ENCODE data around the gene ZDHHC21.
"Not testable (repeated sequence)": the region's sequence is repeated elsewhere in the genome, so short reads cannot be mapped to it uniquely, and the experiment has no call there.

Gene ZDHHC21

DNA sequence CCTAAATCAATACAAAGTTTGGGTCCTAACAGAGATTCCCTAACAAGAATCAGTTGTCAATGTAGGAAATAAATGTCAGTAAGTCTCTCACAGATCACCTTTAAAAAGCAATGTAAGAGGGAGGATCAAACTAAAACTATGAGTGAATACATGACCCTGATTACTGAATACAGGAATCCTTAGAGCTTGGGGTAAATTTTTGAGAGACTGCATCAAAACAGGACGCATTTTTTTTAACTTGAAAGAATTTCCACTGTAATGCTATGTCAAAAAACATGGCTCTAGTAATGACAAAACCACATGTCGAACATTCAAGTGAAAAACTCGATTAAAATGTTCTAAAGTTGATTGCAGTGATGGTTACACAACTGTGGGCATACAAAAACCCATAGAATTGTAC is 21.9 kb downstream of the ZDHHC21 start:
- H3K4me2 ChIP-seq (ENCODE audit: insufficient read depth, low read length, poor library complexity, severe bottlenecking) = no peak overlapping the region
- no peak overlapping the region for H2BK12ac ChIP-seq (ENCODE audit: low read length)
- H3K79me1 ChIP-seq (ENCODE audit: low read depth, low read length) = no peaks in the 10 kb centered on the region
- no peaks in the 10 kb centered on the region for H3K27me3 ChIP-seq (ENCODE audit: control insufficient read depth in 3 of 3, insufficient read depth in 3 of 3, low read depth in 1 of 3, low read length in 3 of 3)
- H3K4me3 ChIP-seq (ENCODE audit: low read length in 2 of 2) = no peak overlapping the region
- no peak overlapping the region for H3K27ac ChIP-seq (replicated peaks; ENCODE audit: low read length)
- H3K14ac ChIP-seq (ENCODE audit: low read length) = no peak overlapping the region
- no peak overlapping the region for H2BK5ac ChIP-seq (ENCODE audit: low read length)
- no peak overlapping the region for H2AK5ac ChIP-seq (ENCODE audit: low read depth, low read length)
- H4K91ac ChIP-seq (ENCODE audit: low read depth, low read length, poor library complexity) = no peak overlapping the region
- H2BK15ac ChIP-seq (ENCODE audit: low read length) = no peak overlapping the region
- no peak overlapping the region for H3K18ac ChIP-seq (ENCODE audit: low read length)
- DNase-seq (ENCODE audit: low spot score) = no peak
- H2AFZ ChIP-seq (ENCODE audit: low read length) = no peak overlapping the region
- peaks cover 0 to 36% of the 10 kb centered on the region in 2 donors for H3K36me3 ChIP-seq (replicated peaks in 1 of 2; ENCODE audit: control insufficient read depth in 2 of 2, insufficient read depth in 2 of 2, low read length in 2 of 2)
- peaks cover 0 to 8% of the 10 kb centered on the region in 2 donors for H3K9me3 ChIP-seq (replicated peaks in 1 of 2; ENCODE audit: control insufficient read depth in 2 of 2, insufficient read depth in 1 of 2, low read depth in 1 of 2, low read length in 2 of 2)
- no peaks in the 10 kb centered on the region for H3K4me1 ChIP-seq (ENCODE audit: control insufficient read depth in 2 of 2, insufficient read depth in 1 of 2, low read depth in 1 of 2, low read length in 2 of 2)
- H4K8ac ChIP-seq (ENCODE audit: low read depth, low read length) = no peak overlapping the region
- no peak overlapping the region for H3K4ac ChIP-seq (ENCODE audit: low read length)
- no peak overlapping the region for H3K23ac ChIP-seq (ENCODE audit: low read depth, low read length, poor library complexity)
- H3K9ac ChIP-seq (ENCODE audit: low read depth, low read length, poor library complexity) = no peak overlapping the region
- no CpG with 5 or more reads among the region's 3 CpGs for WGBS, 2 donors (ENCODE audit: extremely low coverage in 2 of 2, insufficient read length in 2 of 2, insufficient replicate concordance in 1 of 2)
- H2BK120ac ChIP-seq (ENCODE audit: low read depth, low read length) = no peak overlapping the region

DNA sequence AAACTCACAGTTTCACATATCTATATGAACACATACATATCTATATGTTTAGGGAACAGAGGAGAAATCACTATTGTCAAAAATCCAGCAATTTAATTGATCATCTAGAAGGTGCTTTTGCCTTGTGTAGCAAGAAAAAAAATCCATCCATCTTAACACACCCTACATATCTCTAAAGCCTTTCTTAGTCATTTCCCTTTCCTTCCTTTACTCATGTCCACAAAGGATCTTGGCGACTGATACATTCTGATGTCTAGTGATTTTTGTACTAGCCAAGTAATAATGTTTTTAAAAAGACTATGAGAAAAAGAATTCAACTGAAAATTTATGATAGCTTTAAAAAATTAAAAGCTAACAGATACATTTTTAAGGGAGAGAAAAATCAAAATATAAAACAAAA is 22.5 kb downstream of the ZDHHC21 start:
- H2BK15ac ChIP-seq (ENCODE audit: low read length) = no peak overlapping the region
- no peak overlapping the region for H2AK5ac ChIP-seq (ENCODE audit: low read depth, low read length)
- no peak overlapping the region for H3K9ac ChIP-seq (ENCODE audit: low read depth, low read length, poor library complexity)
- no peak overlapping the region for H4K91ac ChIP-seq (ENCODE audit: low read depth, low read length, poor library complexity)
- no peak for DNase-seq (ENCODE audit: low spot score)
- no peak overlapping the region for H3K4me3 ChIP-seq (ENCODE audit: low read length in 2 of 2)
- no peak overlapping the region for H2BK12ac ChIP-seq (ENCODE audit: low read length)
- H3K27ac ChIP-seq (replicated peaks; ENCODE audit: low read length) = no peak overlapping the region
- peaks cover 0 to 8% of the 10 kb centered on the region in 2 donors for H3K9me3 ChIP-seq (replicated peaks in 1 of 2; ENCODE audit: control insufficient read depth in 2 of 2, insufficient read depth in 1 of 2, low read depth in 1 of 2, low read length in 2 of 2)
- no peaks in the 10 kb centered on the region for H3K79me1 ChIP-seq (ENCODE audit: low read depth, low read length)
- H3K4ac ChIP-seq (ENCODE audit: low read length) = no peak overlapping the region
- peaks cover 0 to 31% of the 10 kb centered on the region in 2 donors for H3K36me3 ChIP-seq (replicated peaks in 1 of 2; ENCODE audit: control insufficient read depth in 2 of 2, insufficient read depth in 2 of 2, low read length in 2 of 2)
- no peak overlapping the region for H4K8ac ChIP-seq (ENCODE audit: low read depth, low read length)
- H2BK120ac ChIP-seq (ENCODE audit: low read depth, low read length) = no peak overlapping the region
- no peak overlapping the region for H3K18ac ChIP-seq (ENCODE audit: low read length)
- WGBS, 2 donors (ENCODE audit: extremely low coverage in 2 of 2, insufficient read length in 2 of 2, insufficient replicate concordance in 1 of 2) = no CpG with 5 or more reads among the region's 1 CpG
- no peak overlapping the region for H3K14ac ChIP-seq (ENCODE audit: low read length)
- H3K4me2 ChIP-seq (ENCODE audit: insufficient read depth, low read length, poor library complexity, severe bottlenecking) = no peak overlapping the region
- no peak overlapping the region for H2AFZ ChIP-seq (ENCODE audit: low read length)
- H3K23ac ChIP-seq (ENCODE audit: low read depth, low read length, poor library complexity) = no peak overlapping the region
- no peak overlapping the region for H2BK5ac ChIP-seq (ENCODE audit: low read length)
- no peaks in the 10 kb centered on the region for H3K4me1 ChIP-seq (ENCODE audit: control insufficient read depth in 2 of 2, insufficient read depth in 1 of 2, low read depth in 1 of 2, low read length in 2 of 2)
- no peaks in the 10 kb centered on the region for H3K27me3 ChIP-seq (ENCODE audit: control insufficient read depth in 3 of 3, insufficient read depth in 3 of 3, low read depth in 1 of 3, low read length in 3 of 3)

DNA sequence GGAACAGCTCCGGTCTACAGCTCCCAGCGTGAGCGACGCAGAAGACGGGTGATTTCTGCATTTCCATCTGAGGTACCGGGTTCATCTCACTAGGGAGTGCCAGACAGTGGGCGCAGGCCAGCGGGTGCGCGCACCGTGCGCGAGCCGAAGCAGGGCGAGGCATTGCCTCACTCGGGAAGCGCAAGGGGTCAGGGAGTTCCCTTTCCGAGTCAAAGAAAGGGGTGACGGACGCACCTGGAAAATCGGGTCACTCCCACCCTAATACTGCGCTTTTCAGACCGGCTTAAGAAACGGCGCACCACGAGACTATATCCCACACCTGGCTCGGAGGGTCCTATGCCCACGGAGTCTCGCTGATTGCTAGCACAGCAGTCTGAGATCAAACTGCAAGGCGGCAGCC is 29.2 kb downstream of the ZDHHC21 start:
- not testable (repeated sequence) for H2BK12ac ChIP-seq (ENCODE audit: low read length); H3K4me3 ChIP-seq (ENCODE audit: low read length in 2 of 2); H4K91ac ChIP-seq (ENCODE audit: low read depth, low read length, poor library complexity); H3K79me1 ChIP-seq (ENCODE audit: low read depth, low read length); H3K4ac ChIP-seq (ENCODE audit: low read length); H3K23ac ChIP-seq (ENCODE audit: low read depth, low read length, poor library complexity); H3K9me3 ChIP-seq (replicated peaks in 1 of 2; ENCODE audit: control insufficient read depth in 2 of 2, insufficient read depth in 1 of 2, low read depth in 1 of 2, low read length in 2 of 2); H2AFZ ChIP-seq (ENCODE audit: low read length); H3K18ac ChIP-seq (ENCODE audit: low read length); H3K27ac ChIP-seq (replicated peaks; ENCODE audit: low read length); H3K9ac ChIP-seq (ENCODE audit: low read depth, low read length, poor library complexity); H4K8ac ChIP-seq (ENCODE audit: low read depth, low read length); H2BK120ac ChIP-seq (ENCODE audit: low read depth, low read length); H3K4me2 ChIP-seq (ENCODE audit: insufficient read depth, low read length, poor library complexity, severe bottlenecking); H2BK5ac ChIP-seq (ENCODE audit: low read length); H3K14ac ChIP-seq (ENCODE audit: low read length); DNase-seq (ENCODE audit: low spot score); H3K4me1 ChIP-seq (ENCODE audit: control insufficient read depth in 2 of 2, insufficient read depth in 1 of 2, low read depth in 1 of 2, low read length in 2 of 2); H2AK5ac ChIP-seq (ENCODE audit: low read depth, low read length); H2BK15ac ChIP-seq (ENCODE audit: low read length); H3K27me3 ChIP-seq (ENCODE audit: control insufficient read depth in 3 of 3, insufficient read depth in 3 of 3, low read depth in 1 of 3, low read length in 3 of 3)
- H3K36me3 ChIP-seq (replicated peaks in 1 of 2; ENCODE audit: control insufficient read depth in 2 of 2, insufficient read depth in 2 of 2, low read length in 2 of 2) = peaks cover 0 to 23% of the 10 kb centered on the region in 2 donors
- WGBS, 2 donors (ENCODE audit: extremely low coverage in 2 of 2, insufficient read length in 2 of 2, insufficient replicate concordance in 1 of 2) = no CpG with 5 or more reads among the region's 30 CpGs

DNA sequence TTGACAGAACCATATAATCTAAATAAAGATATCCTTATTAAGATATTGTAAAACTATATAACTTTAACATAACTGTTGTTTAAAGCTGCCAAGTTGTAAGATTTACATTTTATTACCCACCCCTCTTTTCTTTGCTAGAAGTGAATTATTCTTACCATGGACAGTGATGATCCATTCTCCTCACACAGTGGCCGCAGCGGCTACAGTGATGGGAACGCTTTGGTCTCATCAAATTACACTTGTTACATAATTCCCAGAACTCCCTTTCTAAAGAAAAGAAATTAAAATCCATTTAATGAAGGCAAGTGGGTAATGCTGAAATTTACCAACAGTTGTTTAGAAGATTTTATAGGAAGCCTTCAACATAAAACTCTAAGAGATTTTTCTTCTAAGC is 31.2 kb downstream of the ZDHHC21 start:
- Histone ChIP-seq H3K4me1 (ENCODE audit: control insufficient read depth in 2 of 2, insufficient read depth in 1 of 2, low read depth in 1 of 2, low read length in 2 of 2) (no peaks in the 10 kb centered on the region), H2BK12ac (ENCODE audit: low read length) (no peak overlapping the region), H3K9me3 (replicated peaks in 1 of 2; ENCODE audit: control insufficient read depth in 2 of 2, insufficient read depth in 1 of 2, low read depth in 1 of 2, low read length in 2 of 2) (no peaks in the 10 kb centered on the region), H2BK120ac (ENCODE audit: low read depth, low read length) (no peak overlapping the region), H3K4me2 (ENCODE audit: insufficient read depth, low read length, poor library complexity, severe bottlenecking) (no peak overlapping the region), H3K79me1 (ENCODE audit: low read depth, low read length) (no peaks in the 10 kb centered on the region), H3K36me3 (replicated peaks in 1 of 2; ENCODE audit: control insufficient read depth in 2 of 2, insufficient read depth in 2 of 2, low read length in 2 of 2) (peaks cover 0 to 39% of the 10 kb centered on the region in 2 donors), H2AFZ (ENCODE audit: low read length) (no peak overlapping the region), H3K4me3 (ENCODE audit: low read length in 2 of 2) (no peak overlapping the region), H3K18ac (ENCODE audit: low read length) (no peak overlapping the region), H2AK5ac (ENCODE audit: low read depth, low read length) (no peak overlapping the region), H3K23ac (ENCODE audit: low read depth, low read length, poor library complexity) (no peak overlapping the region), H3K27ac (replicated peaks; ENCODE audit: low read length) (no peak overlapping the region), H3K4ac (ENCODE audit: low read length) (no peak overlapping the region), H3K27me3 (ENCODE audit: control insufficient read depth in 3 of 3, insufficient read depth in 3 of 3, low read depth in 1 of 3, low read length in 3 of 3) (no peaks in the 10 kb centered on the region), H4K8ac (ENCODE audit: low read depth, low read length) (no peak overlapping the region), H4K91ac (ENCODE audit: low read depth, low read length, poor library complexity) (no peak overlapping the region), H3K9ac (ENCODE audit: low read depth, low read length, poor library complexity) (no peak overlapping the region), H3K14ac (ENCODE audit: low read length) (no peak overlapping the region), H2BK5ac (ENCODE audit: low read length) (no peak overlapping the region), H2BK15ac (ENCODE audit: low read length) (no peak overlapping the region)
- WGBS, 2 donors (ENCODE audit: extremely low coverage in 2 of 2, insufficient read length in 2 of 2, insufficient replicate concordance in 1 of 2) = no CpG with 5 or more reads among the region's 3 CpGs
- no peak for DNase-seq (ENCODE audit: low spot score)

All from neuronal stem cell (in vitro differentiated cells).